HEK293 (cell line): ENCODE data around the gene CIAO1.

Source experiments
- CTCF ChIP-seq: fragments of 450-650 bp; formaldehyde crosslinking; IDR thresholded peaks from 2 replicates; pipeline ENCODE4 v1.5.1; 2016; ENCODE audit warnings: missing biosample characterization, missing genetic modification characterization
- ZBTB1 ChIP-seq: fragments of 450-650 bp; formaldehyde crosslinking; IDR thresholded peaks from 2 replicates; pipeline ENCODE4 v1.5.1; 2016; ENCODE audit warnings: missing biosample characterization, missing genetic modification characterization
- ZBTB21 ChIP-seq: fragments of 450-650 bp; formaldehyde crosslinking; IDR thresholded peaks from 2 replicates; pipeline ENCODE4 v1.5.1; 2017; ENCODE audit warnings: missing biosample characterization, missing genetic modification characterization
- ZFHX2 ChIP-seq: fragments of 450-650 bp; formaldehyde crosslinking; conservative IDR thresholded peaks from 2 replicates; pipeline ENCODE4 v1.5.1; 2016; ENCODE audit warnings: missing biosample characterization, missing genetic modification characterization
- ZNF175 ChIP-seq: fragments of 450-650 bp; formaldehyde crosslinking; IDR thresholded peaks from 2 replicates; pipeline ENCODE4 v1.5.1; 2016; ENCODE audit warnings: missing biosample characterization, missing genetic modification characterization
- ZNF184 ChIP-seq: fragments of 450-650 bp; IDR thresholded peaks from 2 replicates; pipeline ENCODE4 v1.5.1; 2018; ENCODE audit warnings: missing biosample characterization, mild to moderate bottlenecking, missing genetic modification characterization
- ZNF501 ChIP-seq: fragments of 450-650 bp; formaldehyde crosslinking; IDR thresholded peaks from 2 replicates; pipeline ENCODE4 v1.5.1; 2016; ENCODE audit warnings: missing biosample characterization, missing genetic modification characterization
- ZNF629 ChIP-seq: fragments of 450-650 bp; formaldehyde crosslinking; IDR thresholded peaks from 2 replicates; pipeline ENCODE4 v1.5.1; 2017; ENCODE audit warnings: missing biosample characterization, missing genetic modification characterization
- ZNF701 ChIP-seq: fragments of 450-650 bp; formaldehyde crosslinking; IDR thresholded peaks from 2 replicates; pipeline ENCODE4 v1.5.1; 2016; ENCODE audit warnings: missing biosample characterization, missing genetic modification characterization

- TF ChIP-seq CTCF (tag by site-specific recombination) (no peak), ZNF175 (tag by site-specific recombination) (no peak), ZNF184 (tag by site-specific recombination) (no peak), ZFHX2 (tag by site-specific recombination) (no peak), ZBTB1 (tag by site-specific recombination) (no peak), ZNF701 (tag by site-specific recombination) (no peak), ZNF629 (no peak), ZNF501 (no peak), ZBTB21 (tag by site-specific recombination) (no peak)
Measured at GRCh38 chr2:96308248-96308647, 42.2 kb downstream of the CIAO1 start.
